Heart left ventricle (tissue), 16 donors: ENCODE results near the gene TMEM176B. TPM values are rescaled to one million over a fixed set of nuclear protein-coding genes. Genes with fewer than 3 reads are reported as not detected.

Source experiments
- ATAC-seq, 4 donors: fragments of 200-7000 bp; cut with Tn5 transposase; one replicate each; pipeline ENCODE4 v1.9.1; 2020 to 2022; ENCODE audit warnings: moderate library complexity in 4 of 4, mild to moderate bottlenecking in 3 of 4, moderate number of reproducible peaks in 1 of 4
- DNase-seq, 5 donors: peaks; one replicate each; pipeline ENCODE4 v3.0.0-alpha.2; 2020
- H3K27ac ChIP-seq, 12 donors: fragments of 200-600 bp; sonication (generic) in 4 of 12; one replicate each; pipeline versions ENCODE4 v1.5.0 to v1.8.0; 2016 to 2022; ENCODE audit warnings: mild to moderate bottlenecking in 2 of 12
- H3K27me3 ChIP-seq, 9 donors: fragments of 200-600 bp; sonication (generic) in 2 of 9; one replicate each; pipeline versions ENCODE4 v1.5.1 to v1.8.0; 2016 to 2022; ENCODE audit warnings: mild to moderate bottlenecking in 3 of 9
- H3K36me3 ChIP-seq, 9 donors: fragments of 200-600 bp; sonication (generic) in 2 of 9; one replicate each; pipeline versions ENCODE4 v1.5.0 to v1.8.0; 2018 to 2022; ENCODE audit warnings: mild to moderate bottlenecking in 2 of 9
- H3K4me1 ChIP-seq, 12 donors: fragments of 200-600 bp; sonication (generic) in 4 of 12; one replicate each; pipeline versions ENCODE4 v1.5.0 to v1.8.0; 2016 to 2022; ENCODE audit warnings: mild to moderate bottlenecking in 3 of 12
- H3K4me3 ChIP-seq, 12 donors: fragments of 200-600 bp; sonication (generic) in 4 of 12; one replicate each; pipeline versions ENCODE4 v1.5.0 to v1.8.0; 2017 to 2022; ENCODE audit warnings: mild to moderate bottlenecking in 9 of 12, moderate library complexity in 4 of 12
- H3K9me3 ChIP-seq, 12 donors: fragments of 200-600 bp; sonication (generic) in 4 of 12; one replicate each; pipeline versions ENCODE4 v1.5.0 to v1.8.0; 2016 to 2022; ENCODE audit warnings: mild to moderate bottlenecking in 1 of 12
- CTCF ChIP-seq, 12 donors: fragments of 200-600 bp; sonication (generic) in 4 of 12; IDR thresholded peaks; one replicate each; pipeline versions ENCODE4 v1.5.0 to v1.8.0; 2018 to 2022; ENCODE audit warnings: antibody characterized with exemption in 12 of 12, mild to moderate bottlenecking in 5 of 12
- POLR2A ChIP-seq, 2 donors: fragments of 450-650 bp; IDR thresholded peaks; one replicate each; pipeline ENCODE4 v1.6.1; 2017; ENCODE audit warnings: antibody characterized with exemption in 2 of 2, mild to moderate bottlenecking in 2 of 2, moderate library complexity in 2 of 2
- WGBS, 4 donors: extraction: QIAGEN DNeasy Blood & Tissue Kit in 2 of 4; methylation state at CpG; one replicate each; pipeline versions ENCODE4 v1.1.5 to v1.1.7; 2013 to 2018; 5-methylcytosine and 5-hydroxymethylcytosine counted together
- intact Hi-C, 10 donors: fragments of 100-400 bp; cut with DNase I; formaldehyde crosslinking; loops; one replicate each; pipeline versions ENCODE4 v1.11.1 to v1.14.2; 2022
- polyA plus RNA-seq, 2 donors: library from polyadenylated mRNA; stranded (reverse); fragments of 200-250 nt; gene quantifications; one replicate each; pipeline ENCODE4 v1.2.3, GENCODE V29; 2013
- total RNA-seq, 9 donors: library from RNA; depleted of rRNA in 2 of 9; stranded (reverse); fragments of >200 nt in 2 of 9; fragmentation: NEBNext Ultra II Directional in 3 of 9; extraction: Animal tissue kit (Norgen Biotek cat#: 25700) in 3 of 9; gene quantifications; one replicate each; pipeline versions ENCODE4 v1.1.0 to v1.2.4, GENCODE V29; 2016 to 2023
- donor health status: ischemic (EF 13 %, LVEDD 7.1; RV severe dilation, severe dysfunction).
- donor health status: healthy with polysubstance abuse.
- donor health status: DM: no; HTN: yes; CAD: no.
- donor health status: DM: no; HTN: no; CAD: no.
- donor health status: ischemic (EF 25% LVEDD 6.9; RV normal size, moderate dysfunction).
- donor health status: ischemic (EF 25% LVEDD 5.7; RV mildly dilated, moderate dysfunction).
- donor health status: healthy.
- donor health status: DM: yes; HTN: yes; CAD: no.
- donor health status: ischemic (EF 35%, LVEDD 5.7; RV mildly dilated, moderate dysfunction).
- donor health status: nonischemic (EF 11% LVEDD 7.7; RV severe dilation, severe dysfunction).
- donor health status: DM: yes; HTN: yes; CAD: no.
- donor health status: PGD.
- donor health status: ischemic (EF 29% LVEDD 5.4; RV normal size, mild dysfunction).
- donor health status: nonischemic (EF 23%, LVEDD 6.1; RV moderate dilation, normal function).

The TMEM176B gene
- total and polyA plus RNA-seq, 11 donors = 18.9 to 137 (median 84.3) TPM

DNA sequence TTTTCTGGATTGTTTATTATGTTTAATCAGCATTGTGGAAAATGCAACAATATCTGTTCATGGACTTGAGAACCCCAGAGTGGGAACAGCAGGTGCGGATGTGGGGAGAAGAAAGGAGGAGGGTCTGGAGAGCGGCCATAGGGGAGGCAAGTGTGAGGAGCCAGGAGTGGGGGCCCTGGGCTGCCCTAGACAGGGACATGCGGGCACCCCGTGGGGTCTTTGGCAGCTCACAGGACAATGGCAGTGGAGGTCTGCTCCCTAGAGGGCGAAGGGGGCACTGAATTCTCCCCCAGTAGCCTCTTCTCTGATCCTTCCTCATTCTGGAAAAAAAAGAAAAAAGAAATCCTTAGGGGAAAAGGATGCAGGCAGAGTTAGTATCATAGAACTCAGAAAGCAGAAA lies 8.9 kb downstream of the TMEM176B start:
- Histone ChIP-seq H3K9me3 (no peaks in the 10 kb centered on the region), H3K36me3 (peaks cover 0 to 18% (median 7%) of the 10 kb centered on the region in 9 donors), H3K27me3 (no peaks in the 10 kb centered on the region), H3K4me3 (no peak overlapping the region), H3K4me1 (peaks cover 4 to 43% (median 29%) of the 10 kb centered on the region in 12 donors), H3K27ac (peak overlapping the region in 1 of 12 donors; percentile 27)
- WGBS, 4 donors = 86 to 89% (median 88%) methylated on average over 5 of the region's 5 CpGs
- no peak for ATAC-seq
- intact Hi-C loops = no loop called here
- TF ChIP-seq POLR2A (IDR thresholded peaks at IDR 0.05) (no peak), CTCF (IDR thresholded peaks at IDR 0.05) (no peak)
- DNase-seq = no peak

DNA sequence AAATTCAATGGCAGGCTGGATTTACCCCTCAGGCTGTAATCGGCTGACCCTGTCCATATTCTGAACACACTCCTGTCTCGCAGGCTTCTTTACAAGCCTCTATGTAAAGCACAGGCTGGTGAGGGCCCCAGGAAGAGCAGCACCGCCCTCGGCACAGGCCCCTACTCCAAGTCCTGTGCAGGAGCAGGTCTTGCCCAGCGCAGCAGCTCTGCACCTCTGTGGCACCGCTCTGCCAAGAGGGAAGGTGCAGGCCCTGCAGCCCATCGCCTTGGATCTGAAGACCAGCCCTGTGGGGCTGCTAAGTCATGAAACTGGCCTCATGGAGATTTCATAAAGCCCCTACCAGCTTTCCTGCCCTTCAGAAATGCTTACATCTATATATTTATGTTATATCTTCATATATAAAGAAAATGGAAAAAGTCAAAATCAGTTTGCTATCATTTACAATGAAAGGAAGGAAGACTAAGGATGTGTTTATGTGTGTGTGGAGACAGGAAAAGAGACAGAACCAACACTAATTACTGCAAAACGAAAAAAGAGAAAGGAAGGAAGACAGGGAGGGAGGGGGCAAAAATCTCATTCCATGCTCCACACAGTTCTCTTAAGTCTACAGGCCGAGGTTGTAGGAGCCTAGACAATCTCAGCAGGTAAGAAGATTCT lies 9.6 kb downstream of the TMEM176B start:
- 82 to 88% (median 84%) methylated on average over 6 to 9 of the region's 9 CpGs for WGBS, 4 donors
- Histone ChIP-seq H3K4me1 (peaks cover 4 to 50% (median 35%) of the 10 kb centered on the region in 12 donors), H3K4me3 (no peak overlapping the region), H3K27me3 (no peaks in the 10 kb centered on the region), H3K36me3 (peaks cover 0 to 12% (median 6%) of the 10 kb centered on the region in 9 donors), H3K9me3 (no peaks in the 10 kb centered on the region), H3K27ac (no peak overlapping the region)
- DNase-seq (no peak), ATAC-seq (no peak)
- intact Hi-C loops = no loop called here
- TF ChIP-seq CTCF (IDR thresholded peaks at IDR 0.05) (no peak), POLR2A (IDR thresholded peaks at IDR 0.05) (no peak)

DNA sequence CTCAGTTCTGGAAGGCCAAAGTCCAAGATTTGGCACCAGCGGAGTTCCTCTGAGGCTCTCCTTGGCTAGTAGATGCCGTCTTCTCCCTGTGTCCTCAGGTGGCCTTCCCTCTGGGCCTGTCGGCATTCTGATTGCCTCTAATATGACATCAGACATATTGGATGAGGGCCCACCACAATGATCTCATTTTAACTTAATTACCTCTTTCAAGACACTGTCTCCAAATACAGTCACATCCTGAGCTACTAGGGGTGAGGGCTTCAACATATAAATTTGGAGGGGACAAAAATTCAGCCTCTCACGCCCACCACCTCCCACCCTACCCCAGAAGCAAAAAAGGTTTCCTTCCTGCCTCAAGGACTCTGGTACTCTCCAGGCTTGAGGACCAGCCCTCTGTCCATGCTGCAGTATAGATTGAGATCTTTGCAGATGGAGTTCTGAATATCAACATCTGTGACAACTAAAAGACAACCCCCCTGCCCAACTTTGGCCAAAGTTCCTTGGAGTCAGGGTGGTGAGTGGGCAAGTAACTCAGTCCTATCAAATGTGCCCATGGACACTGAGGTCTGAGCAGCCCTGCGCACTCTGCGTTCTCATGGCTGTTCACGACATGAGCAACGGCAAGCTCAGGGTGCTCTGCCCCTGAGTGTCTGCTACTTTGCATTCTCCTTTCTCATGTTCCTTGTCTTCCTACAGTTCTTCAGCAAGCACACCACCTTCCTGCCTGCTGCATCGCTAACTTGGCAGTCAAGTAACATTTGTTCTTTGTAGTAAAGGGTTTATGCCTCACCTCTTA lies 11.5 kb downstream of the TMEM176B start:
- 60 to 66% (median 62%) methylated on average over 9 of the region's 9 CpGs for WGBS, 4 donors
- TF ChIP-seq POLR2A (IDR thresholded peaks at IDR 0.05) (no peak), CTCF (IDR thresholded peaks at IDR 0.05) (no peak)
- peak; percentile 35 to 87 (median 54) for ATAC-seq
- Histone ChIP-seq H3K36me3 (peaks cover 0 to 7% (median 0%) of the 10 kb centered on the region in 9 donors), H3K27ac (peak overlapping the region; percentile 68 to 95 (median 82)), H3K27me3 (no peaks in the 10 kb centered on the region), H3K4me3 (no peak overlapping the region), H3K9me3 (no peaks in the 10 kb centered on the region), H3K4me1 (peaks cover 4 to 68% (median 49%) of the 10 kb centered on the region in 12 donors)
- intact Hi-C loops = loop anchor here in 6 of 10 donors (5.0 to 10.0 kb wide), 5 partner anchors 39 to 204 kb away; partner anchors contain the start of genes KCNH2 (in 1 of the 6) and NOS3 (in 1 of the 6)
- DNase-seq = peak; percentile 70 to 83 (median 78)
